SW 1271 (cell line): Measurements from ENCODE around the gene SELENOS.

ENCODE experiments used
- DNase-seq, 2 experiments: peaks; one replicate each; lab custom pipeline; 2025; lab: John Stamatoyannopoulos, UW

The SELENOS gene

GRCh38 chr15:101250873-101251829, 26.1 kb downstream of the SELENOS start:
- DNase-seq, result peak in 1 of 2 experiments; percentile 32

- DNase-seq, result peak in 1 of 2 experiments; percentile 32
These were observed 26.9 kb downstream of the SELENOS start for GRCh38 chr15:101250341-101250831.

GRCh38 chr15:101248274-101248673, 29.0 kb downstream of the SELENOS start:
- DNase-seq, result no peak

- DNase-seq, result no peak
These were observed 30.2 kb downstream of the SELENOS start for GRCh38 chr15:101246824-101247745.

GRCh38 chr15:101246391-101246790, 30.9 kb downstream of the SELENOS start:
- no peak for DNase-seq

GRCh38 chr15:101244889-101245668, 32.2 kb downstream of the SELENOS start:
- DNase-seq, result no peak

GRCh38 chr15:101244036-101244781, 33.1 kb downstream of the SELENOS start:
- DNase-seq, result no peak

GRCh38 chr15:101243420-101243819, 33.9 kb downstream of the SELENOS start:
- DNase-seq, result no peak

GRCh38 chr15:101242999-101243336, 34.3 kb downstream of the SELENOS start:
- no peak for DNase-seq

- DNase-seq, result no peak
These were observed 34.9 kb downstream of the SELENOS start for GRCh38 chr15:101242160-101242998.

- no peak for DNase-seq
These were observed 36.9 kb downstream of the SELENOS start for GRCh38 chr15:101240358-101240757.

- no peak for DNase-seq
These were observed 37.6 kb downstream of the SELENOS start for GRCh38 chr15:101239724-101240136.

GRCh38 chr15:101237251-101237650, 40.0 kb downstream of the SELENOS start:
- DNase-seq, result no peak

GRCh38 chr15:101233651-101234280, 43.5 kb downstream of the SELENOS start:
- DNase-seq, result no peak

GRCh38 chr15:101232677-101233076, 44.6 kb downstream of the SELENOS start:
- DNase-seq, result no peak

- no peak for DNase-seq
These were observed 49.0 kb downstream of the SELENOS start for GRCh38 chr15:101228313-101228712.

- no peak for DNase-seq
These were observed 51.6 kb downstream of the SELENOS start for GRCh38 chr15:101225658-101226057.
